HG02759 (cell line): ENCODE data around the gene COL4A3.

Experiments used
- ATAC-seq: cut with Tn5 transposase; IDR thresholded peaks from one replicate; pipeline ENCODE4 v1.9.1; 2021; ENCODE audit warnings: mild to moderate bottlenecking, moderate library complexity; ENCODE audit not compliant: unreplicated experiment

Gene COL4A3

GRCh38 chr2:227285741-227286236 lies 121.4 kb downstream of the COL4A3 start:
- ATAC-seq: no peak

DNA sequence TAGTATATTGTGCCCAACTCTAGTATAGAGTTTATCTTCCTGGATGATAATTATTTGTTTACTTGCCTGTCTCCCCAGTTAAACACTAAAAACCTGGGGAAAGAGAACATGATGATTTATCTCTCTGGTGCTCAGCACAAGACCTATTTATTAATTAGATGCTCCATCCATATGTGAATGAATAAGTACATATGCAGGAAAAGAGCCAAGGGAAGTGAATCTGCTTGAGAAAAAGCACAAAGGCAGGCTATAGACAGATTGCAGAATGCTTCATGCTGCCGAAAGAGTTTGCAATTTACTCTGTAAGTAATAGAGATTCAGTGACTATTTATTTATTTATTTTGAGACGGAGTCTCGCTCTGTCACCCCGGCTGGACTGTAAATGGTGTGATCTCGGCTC lies 123.3 kb downstream of the COL4A3 start:
- no peak for ATAC-seq

- ATAC-seq: no peak
Measured at GRCh38 chr2:227292314-227292713, 127.9 kb downstream of the COL4A3 start.

- no peak for ATAC-seq
Measured at GRCh38 chr2:227293531-227293930, 129.1 kb downstream of the COL4A3 start.

DNA sequence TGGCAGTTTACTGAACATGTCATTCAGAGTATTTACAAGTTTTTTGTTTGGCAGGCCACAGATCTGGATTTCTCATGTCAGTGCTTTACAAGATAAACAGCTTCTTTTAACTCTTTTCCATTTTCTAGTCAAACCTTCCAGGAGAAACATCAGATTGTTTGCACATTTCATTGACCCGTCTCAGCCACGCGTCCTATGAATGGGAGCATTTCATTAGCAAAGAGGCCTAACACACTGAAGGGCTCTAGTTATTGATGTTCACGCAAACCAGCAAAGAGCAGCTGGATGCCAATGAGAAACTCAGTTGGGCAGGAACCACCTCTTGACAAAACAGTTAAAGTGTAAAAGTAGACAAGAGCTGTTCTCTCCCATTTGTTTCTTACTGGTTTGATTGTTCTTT lies 131.4 kb downstream of the COL4A3 start:
- no peak for ATAC-seq

DNA sequence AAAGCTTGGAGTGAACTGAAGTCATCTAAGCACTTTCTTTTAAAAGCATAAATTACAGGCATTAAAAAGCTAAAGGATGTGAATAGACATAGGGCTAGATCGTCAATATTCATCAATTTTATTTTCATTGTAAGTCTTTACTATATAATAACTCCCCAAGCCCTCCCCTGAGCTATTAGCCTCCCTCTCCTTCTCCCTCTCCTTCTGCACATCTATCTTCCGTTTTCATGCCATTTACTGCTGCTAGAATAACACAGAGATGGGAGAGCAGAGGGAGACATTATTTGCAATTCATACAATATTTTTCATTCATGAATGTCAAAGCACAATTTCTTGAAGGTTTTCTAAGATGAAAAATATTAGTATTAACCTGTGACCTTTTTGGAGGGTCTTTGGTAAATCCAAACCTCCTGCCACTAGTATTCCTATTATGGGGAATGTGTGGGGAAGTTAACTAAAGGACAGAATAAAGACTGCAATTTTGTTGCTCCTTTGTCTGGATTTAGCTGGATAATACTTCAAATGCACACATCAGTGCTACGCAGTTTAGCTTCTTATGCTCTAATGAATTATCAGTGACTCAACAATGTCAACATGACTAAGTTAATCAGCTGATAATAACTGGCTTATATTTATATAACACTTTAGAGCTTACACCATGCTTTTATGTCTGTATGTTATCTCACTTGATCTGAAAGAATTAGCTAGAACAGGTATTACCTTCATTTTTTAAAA lies 132.4 kb downstream of the COL4A3 start:
- no peak for ATAC-seq

DNA sequence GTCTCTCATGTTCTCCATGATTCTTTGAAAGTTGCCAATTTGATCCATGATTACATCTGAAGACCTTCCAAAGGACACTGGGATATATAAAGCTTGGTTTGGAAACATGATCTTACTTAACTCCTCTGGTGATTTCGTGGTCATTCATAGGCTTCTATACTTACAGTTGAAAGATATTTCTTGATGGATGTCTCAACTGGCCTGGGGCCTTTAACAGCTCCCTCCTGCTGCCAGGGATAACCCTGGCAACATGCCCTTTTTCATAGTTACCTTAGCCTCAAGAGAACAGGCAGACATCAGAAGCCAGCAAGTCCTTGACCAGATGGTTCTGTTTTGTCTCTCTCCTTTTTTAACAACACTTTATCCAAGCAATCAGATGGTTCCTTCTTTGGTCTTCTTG lies 137.1 kb downstream of the COL4A3 start:
- no peak for ATAC-seq

DNA sequence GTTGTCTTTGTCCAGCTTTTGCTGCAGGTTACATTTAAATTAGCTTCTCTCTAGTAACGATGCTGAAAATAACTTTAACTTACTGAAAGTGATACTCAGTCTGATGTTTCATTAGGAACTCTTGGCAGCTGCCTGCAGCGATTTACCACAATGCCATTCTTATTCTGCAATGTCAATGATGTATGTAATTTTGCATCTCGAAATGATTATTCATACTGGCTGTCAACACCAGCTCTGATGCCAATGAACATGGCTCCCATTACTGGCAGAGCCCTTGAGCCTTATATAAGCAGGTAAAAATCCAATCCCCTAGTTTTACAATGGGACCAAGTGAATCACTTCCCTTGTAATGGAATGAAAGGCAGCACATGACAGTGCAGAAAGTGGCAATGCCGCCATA lies 144.4 kb downstream of the COL4A3 start:
- ATAC-seq: peak; percentile 86

DNA sequence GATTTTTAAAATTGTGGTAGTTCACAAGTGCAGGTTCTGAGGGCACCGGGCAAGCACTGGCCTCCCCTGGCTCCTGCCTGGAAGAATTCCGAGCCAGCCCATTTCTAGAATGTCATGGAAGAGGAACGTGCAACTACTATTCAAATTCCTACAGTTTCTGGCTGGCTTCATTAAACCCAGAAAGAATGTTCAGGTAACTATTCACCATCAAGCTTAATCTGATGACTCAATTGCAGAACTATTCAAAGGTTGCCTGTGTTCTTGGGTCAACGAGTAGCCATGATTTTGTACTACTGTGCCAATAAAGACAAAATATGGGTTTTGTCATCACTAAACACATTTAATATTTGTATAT lies 146.3 kb downstream of the COL4A3 start:
- no peak for ATAC-seq

GRCh38 chr2:227311861-227312506 lies 147.6 kb downstream of the COL4A3 start:
- no peak for ATAC-seq

GRCh38 chr2:227312579-227312978 lies 148.2 kb downstream of the COL4A3 start:
- no peak for ATAC-seq

GRCh38 chr2:227313310-227313709 lies 148.9 kb downstream of the COL4A3 start:
- no peak for ATAC-seq

DNA sequence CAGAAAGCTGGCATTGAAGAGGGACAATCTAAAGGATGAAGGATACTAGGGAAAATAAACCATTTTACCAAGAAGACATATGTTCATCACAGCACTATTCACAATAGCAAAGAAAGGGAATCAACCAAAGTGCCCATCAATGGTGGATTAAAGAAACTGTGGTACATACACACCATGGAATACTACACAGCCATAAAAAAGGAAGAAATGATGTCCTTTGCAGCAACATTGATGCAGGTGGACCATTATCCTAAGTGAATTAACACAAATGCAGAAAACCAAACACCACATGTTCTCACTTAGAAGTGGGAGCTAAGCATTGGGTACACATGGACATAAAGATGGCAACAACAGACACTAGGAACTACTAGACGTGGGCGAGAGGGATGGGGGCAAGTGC lies 153.4 kb downstream of the COL4A3 start:
- ATAC-seq: no peak

DNA sequence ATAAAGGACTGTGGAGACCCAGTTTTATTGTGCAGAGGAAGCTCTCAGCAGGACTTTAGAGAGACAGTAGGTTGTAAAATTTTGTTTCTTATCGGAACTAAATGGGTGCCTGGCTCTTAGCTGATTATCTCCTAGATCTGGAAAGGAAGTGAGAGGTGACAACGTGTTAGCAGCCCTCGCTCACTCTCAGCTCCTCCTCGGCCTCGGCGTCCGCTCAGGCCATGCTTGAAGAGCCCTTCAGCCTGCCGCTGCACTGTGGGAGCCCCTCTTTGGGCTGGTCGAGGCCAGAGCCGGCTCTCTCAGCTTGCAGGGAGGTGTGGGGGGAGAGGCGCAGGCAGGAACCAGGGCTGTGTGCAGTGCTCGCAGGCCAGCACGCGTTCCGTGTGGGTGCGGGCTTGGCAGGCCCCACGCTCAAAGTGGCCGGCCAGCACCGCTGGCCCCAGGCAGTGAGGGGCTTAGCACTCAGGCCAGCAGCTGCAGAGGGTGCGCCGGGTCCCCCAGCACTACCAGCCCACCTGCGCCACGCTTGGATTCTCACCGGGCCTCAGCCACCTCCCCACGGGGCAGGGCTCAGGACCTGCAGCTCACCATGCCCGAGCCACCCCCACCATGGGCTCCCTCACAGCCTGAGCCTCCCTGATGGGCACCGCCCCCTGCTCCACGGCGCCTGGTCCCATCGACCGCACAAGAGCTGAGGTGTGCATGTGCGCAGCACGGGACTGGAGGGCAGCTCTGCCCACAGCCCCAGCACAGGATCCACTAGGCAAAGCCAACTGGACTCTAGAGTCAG lies 156.1 kb downstream of the COL4A3 start:
- no peak for ATAC-seq

DNA sequence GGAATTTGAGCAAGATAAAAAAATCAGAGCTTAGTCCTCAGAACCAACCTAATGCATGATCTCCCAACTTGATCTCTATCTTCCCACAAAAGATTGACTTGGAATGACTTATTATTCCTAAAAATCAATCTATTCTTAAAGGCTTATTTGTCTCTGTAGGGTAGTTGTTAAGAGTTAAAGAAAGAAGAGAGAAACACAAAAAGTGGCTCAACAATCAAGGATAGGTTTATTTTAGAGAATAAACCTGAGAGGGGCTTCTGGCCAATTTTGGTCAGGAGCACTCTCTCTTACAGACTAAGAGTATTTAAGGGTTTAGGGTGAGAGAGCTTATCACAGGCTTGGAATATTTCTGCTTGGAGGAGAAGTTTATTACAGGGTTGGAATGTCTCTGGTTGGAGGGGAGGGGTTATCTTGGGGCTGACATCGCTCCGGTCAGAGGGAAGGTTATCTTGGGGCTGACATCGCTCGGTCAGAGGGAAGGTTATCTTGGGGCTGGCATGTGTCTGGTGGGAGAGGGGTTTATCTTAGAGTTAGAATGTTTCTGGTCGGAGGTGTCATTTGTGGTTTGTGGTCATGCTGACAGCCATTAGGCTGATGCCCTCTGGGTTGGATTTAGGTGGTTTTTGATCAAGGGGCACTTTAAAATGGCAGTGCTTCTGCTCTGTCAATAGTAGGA lies 158.2 kb downstream of the COL4A3 start:
- ATAC-seq: no peak

GRCh38 chr2:227323818-227324217 lies 159.4 kb downstream of the COL4A3 start:
- no peak for ATAC-seq

DNA sequence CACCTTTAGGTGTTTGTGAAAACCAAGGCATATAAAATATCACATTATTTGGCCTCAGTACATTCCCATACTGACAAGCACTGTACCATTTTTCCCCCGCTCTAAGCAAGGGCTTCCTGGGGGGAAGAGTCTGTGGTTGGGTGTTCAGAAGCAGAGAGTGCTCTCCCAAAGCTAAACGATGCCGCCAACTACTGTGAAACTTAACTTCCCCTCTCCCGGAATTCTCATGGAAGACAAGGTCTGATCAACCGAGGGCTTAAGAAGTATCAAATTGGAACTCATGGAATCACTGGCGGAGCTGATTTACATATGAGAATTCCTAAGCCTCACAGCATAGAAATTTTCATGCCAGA lies 160.2 kb downstream of the COL4A3 start:
- ATAC-seq: peak; percentile 16

- ATAC-seq: peak; percentile 99
Measured at GRCh38 chr2:227324995-227325838, 160.8 kb downstream of the COL4A3 start, which contains the start of gene MFF. TSS of gene MFF (plus strand) at chr2:227325251. CDS start at chr2:227330666, 5,415 bp downstream.

DNA sequence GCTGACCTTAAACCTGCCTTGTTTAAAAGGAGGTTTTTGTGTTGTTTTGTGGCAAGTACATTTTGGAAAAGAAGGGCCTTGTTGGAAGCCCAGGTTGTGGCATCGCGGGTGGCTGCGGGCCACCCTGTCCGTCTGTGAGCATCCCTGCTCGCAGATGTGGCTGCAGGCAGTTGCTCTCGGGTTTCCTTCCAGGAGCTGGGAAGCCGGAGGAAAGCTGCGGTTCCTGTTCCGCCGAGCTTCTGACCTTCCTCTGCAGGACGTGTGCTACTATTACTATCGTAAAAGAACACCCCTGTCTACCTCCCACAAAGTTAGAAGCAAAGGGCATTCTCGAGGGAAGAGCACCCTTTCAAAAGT lies 161.4 kb downstream of the COL4A3 start:
- peak; percentile 1 for ATAC-seq

DNA sequence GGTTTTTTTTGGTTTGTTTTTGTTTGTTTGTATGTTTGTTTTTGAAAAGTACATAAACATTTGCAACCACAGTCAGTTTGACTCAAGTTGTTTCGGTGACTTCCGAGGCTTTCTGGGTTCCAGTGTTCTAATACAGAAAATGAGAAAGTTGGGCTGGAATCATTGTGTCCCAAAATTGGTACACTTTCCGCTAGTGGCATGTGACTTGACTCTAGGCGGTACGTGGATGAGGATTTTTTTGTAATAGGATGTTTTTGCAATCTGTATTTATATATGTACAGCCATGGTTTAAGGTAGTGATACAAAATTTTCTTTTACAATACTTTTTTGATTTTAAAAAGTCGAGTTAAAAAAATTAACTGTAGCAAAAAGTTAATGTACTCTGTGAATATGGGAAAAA lies 162.4 kb downstream of the COL4A3 start:
- ATAC-seq: no peak
